Endothelial cell of umbilical vein (primary cell): Measurements from ENCODE around the gene NCK2.

Experiments
- EZH2 ChIP-seq: IDR thresholded peaks from 2 replicates; pipeline ENCODE4 v1.6.1; 2012; ENCODE audit warnings: borderline replicate concordance, low read depth, mild to moderate bottlenecking, moderate library complexity, low read length, inconsistent platforms; ENCODE audit not compliant: severe bottlenecking
- FOS ChIP-seq: IDR thresholded peaks from 2 replicates; pipeline ENCODE4 v1.6.1; 2011; ENCODE audit warnings: mild to moderate bottlenecking, low read length, moderate library complexity, borderline replicate concordance; ENCODE audit not compliant: insufficient read depth
- POLR2A ChIP-seq: IDR thresholded peaks from 2 replicates; pipeline ENCODE4 v1.6.1; 2012; ENCODE audit warnings: low read depth, mild to moderate bottlenecking, control low read depth, low read length
- POLR2AphosphoS5 ChIP-seq: IDR thresholded peaks from 2 replicates; pipeline ENCODE4 v1.6.1; 2012; ENCODE audit warnings: low read depth, mild to moderate bottlenecking, control low read depth, low read length, moderate library complexity; ENCODE audit not compliant: insufficient read depth
- TF ChIP-seq, protein P1 (sequence below), 2 donors: IDR thresholded peaks; 1 replicate in 1 of 2; 2 replicates in 1 of 2; pipeline ENCODE4 v1.5.1; 2011; ENCODE audit warnings: low read length in 2 of 2, mild to moderate bottlenecking in 2 of 2, moderate library complexity in 2 of 2, control low read depth in 1 of 2, inconsistent platforms in 1 of 2, low read depth in 1 of 2; ENCODE audit not compliant: insufficient read depth in 1 of 2; ENCODE audit errors: extremely low read depth in 1 of 2
- TF ChIP-seq, protein P2 (sequence below): IDR thresholded peaks from 2 replicates; pipeline ENCODE4 v1.6.1; 2011; ENCODE audit not compliant: insufficient read depth, insufficient read length

GRCh38 chr2:105777031-105777482, 32.3 kb downstream of the NCK2 start:
- TF ChIP-seq, protein P1, sequence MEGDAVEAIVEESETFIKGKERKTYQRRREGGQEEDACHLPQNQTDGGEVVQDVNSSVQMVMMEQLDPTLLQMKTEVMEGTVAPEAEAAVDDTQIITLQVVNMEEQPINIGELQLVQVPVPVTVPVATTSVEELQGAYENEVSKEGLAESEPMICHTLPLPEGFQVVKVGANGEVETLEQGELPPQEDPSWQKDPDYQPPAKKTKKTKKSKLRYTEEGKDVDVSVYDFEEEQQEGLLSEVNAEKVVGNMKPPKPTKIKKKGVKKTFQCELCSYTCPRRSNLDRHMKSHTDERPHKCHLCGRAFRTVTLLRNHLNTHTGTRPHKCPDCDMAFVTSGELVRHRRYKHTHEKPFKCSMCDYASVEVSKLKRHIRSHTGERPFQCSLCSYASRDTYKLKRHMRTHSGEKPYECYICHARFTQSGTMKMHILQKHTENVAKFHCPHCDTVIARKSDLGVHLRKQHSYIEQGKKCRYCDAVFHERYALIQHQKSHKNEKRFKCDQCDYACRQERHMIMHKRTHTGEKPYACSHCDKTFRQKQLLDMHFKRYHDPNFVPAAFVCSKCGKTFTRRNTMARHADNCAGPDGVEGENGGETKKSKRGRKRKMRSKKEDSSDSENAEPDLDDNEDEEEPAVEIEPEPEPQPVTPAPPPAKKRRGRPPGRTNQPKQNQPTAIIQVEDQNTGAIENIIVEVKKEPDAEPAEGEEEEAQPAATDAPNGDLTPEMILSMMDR (IDR thresholded peaks at IDR 0.05; ENCODE audit: extremely low read depth in 1 of 2, insufficient read depth in 1 of 2, low read depth in 1 of 2, low read length in 2 of 2) = no peak
- TF ChIP-seq FOS (no peak), POLR2A (no peak), EZH2 (no peak), POLR2AphosphoS5 (no peak)
- TF ChIP-seq, protein P2, sequence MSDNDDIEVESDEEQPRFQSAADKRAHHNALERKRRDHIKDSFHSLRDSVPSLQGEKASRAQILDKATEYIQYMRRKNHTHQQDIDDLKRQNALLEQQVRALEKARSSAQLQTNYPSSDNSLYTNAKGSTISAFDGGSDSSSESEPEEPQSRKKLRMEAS = no peak
